HG02588 (cell line): ENCODE measurements around the gene RCAN3.
"Not testable (repeated sequence)": the region's sequence is repeated elsewhere in the genome, so short reads cannot be mapped to it uniquely, and the experiment has no call there.

Experiments used
- ATAC-seq: cut with Tn5 transposase; IDR thresholded peaks from one replicate; pipeline ENCODE4 v1.9.1; 2021; ENCODE audit warnings: mild to moderate bottlenecking, moderate library complexity; ENCODE audit not compliant: unreplicated experiment

Gene RCAN3

DNA sequence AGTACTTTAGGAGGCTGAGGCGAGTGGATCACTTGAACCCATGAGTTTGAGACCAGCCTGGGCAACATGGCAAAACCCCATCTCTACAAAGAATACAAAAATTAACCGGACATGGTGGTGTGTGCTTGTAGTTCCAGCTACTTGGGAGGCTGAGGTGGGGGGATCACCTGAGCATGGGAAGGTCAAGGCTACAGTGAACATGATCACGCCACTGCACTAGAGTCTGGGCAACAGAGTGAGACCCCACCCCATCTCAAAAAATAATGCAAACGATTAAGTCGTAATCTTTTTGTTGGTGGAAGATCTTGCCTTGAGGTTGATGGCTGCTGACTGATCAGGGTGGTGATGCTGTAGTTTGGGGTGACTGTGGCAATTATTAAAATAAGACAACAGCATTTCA, 6.3 kb downstream of the RCAN3 start:
- ATAC-seq = no peak

- ATAC-seq = no peak
These were observed 11.1 kb downstream of the RCAN3 start for GRCh38 chr1:24513706-24514105.

DNA sequence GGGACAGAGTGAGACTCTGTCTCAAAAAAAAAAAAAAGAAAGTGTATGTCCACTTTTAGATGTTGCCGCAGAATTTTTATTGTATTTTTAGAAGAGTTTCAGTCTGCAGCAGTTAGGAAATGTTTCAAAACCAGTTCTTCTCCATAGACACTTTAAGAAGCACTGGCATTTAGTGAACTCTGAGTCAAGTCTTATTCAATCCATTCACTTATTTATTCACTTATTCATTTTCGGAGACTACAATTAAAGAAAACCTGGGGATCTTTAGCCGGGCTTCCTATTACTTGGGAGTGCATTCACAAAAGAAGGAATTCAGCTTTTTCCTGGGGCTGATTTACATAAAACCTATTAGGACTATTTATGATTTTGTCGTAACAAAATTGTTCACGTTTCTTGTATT, 12.3 kb downstream of the RCAN3 start:
- no peak for ATAC-seq

DNA sequence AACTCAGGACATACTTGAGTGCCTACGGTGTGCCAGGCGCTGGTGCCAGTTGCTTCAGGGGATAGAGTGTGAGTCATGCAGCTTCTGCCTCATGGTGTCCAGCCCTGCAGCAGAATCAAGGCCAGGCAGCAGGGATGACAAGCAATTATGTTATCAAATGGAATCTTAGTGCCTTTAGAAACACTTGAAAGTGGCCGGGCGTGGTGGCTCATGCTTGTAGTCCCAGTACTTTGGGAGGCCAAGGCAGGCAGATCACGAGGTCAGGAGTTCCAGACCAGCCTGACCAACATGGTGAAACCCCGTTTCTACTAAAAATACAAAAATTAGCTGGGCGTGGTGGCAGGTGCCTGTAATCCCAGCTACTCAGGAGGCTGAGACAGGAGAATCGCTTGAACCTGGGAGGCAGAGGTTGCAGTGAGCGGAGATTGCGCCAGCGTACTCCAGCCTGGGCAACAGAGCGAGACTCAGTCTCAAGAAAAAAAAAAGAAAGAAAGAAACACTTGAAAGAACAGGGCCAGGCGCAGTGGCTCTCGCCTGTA, 13.1 kb downstream of the RCAN3 start:
- ATAC-seq = not testable (repeated sequence)

DNA sequence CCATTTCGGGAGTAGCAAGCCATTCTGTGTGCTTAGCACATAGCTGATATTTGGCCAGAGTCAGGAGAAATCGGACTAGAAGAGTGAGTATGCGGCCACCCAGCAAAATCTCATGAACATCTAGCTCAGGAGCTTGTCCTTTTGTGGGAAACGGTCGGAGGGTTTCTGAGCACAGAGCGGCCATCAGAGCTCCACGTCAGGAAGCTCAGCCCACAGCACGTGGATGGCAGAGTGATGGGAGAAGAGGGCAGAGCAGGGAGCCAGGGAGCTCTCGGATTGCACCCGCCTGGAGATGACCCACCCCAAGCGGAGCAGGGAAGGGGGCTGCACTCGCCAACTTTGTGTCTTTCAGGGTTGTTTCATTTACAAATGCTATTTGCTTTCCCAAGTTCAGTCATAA, 13.9 kb downstream of the RCAN3 start:
- no peak for ATAC-seq

DNA sequence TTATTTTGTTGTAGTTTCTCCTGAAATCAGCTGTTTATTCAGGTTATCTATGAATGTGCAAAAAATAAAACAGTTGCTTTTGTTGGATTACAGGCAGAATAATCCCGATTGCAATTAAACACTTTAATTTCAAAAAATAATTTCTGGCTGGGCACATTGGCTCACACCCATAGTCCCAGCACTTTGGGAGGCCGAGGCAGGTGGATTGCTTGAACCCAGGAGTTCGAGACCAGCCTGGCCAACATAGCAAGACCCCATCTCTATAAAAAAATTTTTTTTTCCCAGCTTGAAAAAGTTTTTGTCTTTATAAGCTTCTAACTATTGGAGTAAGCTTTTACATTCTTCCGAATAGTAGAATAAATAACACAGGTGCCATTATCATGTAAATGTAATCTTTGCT, 15.3 kb downstream of the RCAN3 start:
- no peak for ATAC-seq

GRCh38 chr1:24520282-24520681, 17.6 kb downstream of the RCAN3 start:
- not testable (repeated sequence) for ATAC-seq

DNA sequence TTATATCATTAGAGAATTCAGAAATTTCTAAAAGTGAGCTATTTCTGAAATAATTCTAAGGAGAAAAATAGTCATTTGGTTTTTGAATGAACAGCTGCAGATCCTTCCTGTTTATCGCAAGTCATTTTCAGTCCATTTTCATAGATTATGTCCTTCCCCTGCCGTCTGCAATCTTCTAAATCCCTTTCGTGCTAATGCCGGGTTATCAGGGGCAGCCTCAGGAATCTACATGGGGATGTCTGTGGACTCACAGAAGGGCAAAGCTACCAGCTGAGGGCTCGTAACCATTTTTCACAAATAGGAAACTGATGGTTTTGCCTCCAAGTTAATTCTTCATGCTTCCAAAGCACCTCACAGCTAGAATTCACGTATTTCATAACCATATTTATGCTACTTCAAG, 23.0 kb downstream of the RCAN3 start:
- no peak for ATAC-seq

- ATAC-seq = no peak
These were observed 23.4 kb downstream of the RCAN3 start for GRCh38 chr1:24526045-24526444.

DNA sequence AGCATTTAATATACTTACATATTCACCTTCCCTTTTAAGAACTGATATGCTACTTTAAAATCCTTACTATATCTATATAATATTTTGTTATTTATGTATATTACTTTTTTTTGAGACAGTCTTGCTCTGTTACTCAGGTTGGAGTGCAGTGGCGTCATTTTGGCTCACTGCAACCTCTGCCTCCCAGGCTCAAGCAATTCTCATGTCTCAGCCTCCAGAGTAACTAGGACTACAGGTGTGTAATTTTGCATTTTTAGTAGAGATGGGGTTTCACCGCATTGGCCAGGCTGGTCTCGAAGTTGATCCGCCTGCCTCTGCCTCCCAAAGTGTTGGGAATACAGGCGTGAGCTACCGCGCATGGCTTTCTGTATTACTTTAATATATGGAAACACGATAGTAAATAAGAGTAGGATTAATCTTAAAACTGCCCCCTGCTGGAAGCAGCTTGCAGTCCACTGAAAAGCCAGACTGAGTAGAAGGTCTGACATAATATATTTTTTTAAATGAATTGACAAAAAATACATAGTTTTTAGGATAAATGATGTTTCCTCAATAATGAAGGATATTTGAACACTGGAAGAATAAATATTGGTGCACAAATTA, 24.4 kb downstream of the RCAN3 start:
- no peak for ATAC-seq

- no peak for ATAC-seq
These were observed 26.1 kb downstream of the RCAN3 start for GRCh38 chr1:24528744-24529143.

DNA sequence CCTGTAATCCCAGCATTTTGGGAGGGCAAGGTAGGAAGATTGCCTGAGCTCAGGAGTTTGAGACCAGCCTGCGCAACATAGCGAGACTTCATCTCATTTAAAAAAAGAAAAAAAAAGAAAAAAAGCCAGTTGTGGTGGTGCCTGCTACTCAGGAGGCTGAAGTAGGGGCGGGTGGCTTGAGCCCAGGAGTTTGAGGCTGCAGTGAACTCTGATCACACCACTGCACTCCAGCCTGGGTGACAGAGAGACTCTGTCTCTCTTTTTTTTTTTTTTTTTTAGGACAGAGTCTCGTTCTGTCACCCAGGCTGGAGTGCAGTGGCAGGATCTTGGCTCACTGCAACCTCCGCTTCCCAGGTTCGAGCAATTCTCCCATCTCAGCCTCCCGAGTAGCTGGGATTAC, 26.7 kb downstream of the RCAN3 start:
- not testable (repeated sequence) for ATAC-seq

DNA sequence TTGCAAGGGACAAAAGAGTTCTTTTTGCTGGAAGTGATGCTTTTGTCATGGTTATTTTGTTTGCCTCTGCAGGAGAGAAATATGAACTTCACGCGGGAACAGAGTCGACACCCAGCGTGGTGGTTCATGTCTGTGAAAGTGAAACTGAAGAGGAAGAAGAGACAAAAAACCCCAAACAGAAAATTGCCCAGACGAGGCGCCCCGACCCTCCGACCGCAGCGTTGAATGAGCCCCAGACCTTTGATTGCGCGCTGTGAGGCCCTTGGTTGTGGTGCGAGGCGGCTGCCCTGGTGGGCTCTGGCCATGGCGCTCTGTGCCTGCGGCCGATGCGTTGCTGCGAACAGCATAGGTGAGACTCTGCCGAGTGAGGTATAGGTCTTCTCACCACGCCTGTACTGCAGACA, 32.4 kb downstream of the RCAN3 start:
- ATAC-seq = no peak

GRCh38 chr1:24535778-24536177, 33.1 kb downstream of the RCAN3 start:
- no peak for ATAC-seq

- ATAC-seq = no peak
These were observed 33.8 kb downstream of the RCAN3 start for GRCh38 chr1:24536391-24536840.

- no peak for ATAC-seq
These were observed 37.6 kb downstream of the RCAN3 start for GRCh38 chr1:24540051-24540905.

- no peak for ATAC-seq
These were observed 38.5 kb downstream of the RCAN3 start for GRCh38 chr1:24540906-24541710.

DNA sequence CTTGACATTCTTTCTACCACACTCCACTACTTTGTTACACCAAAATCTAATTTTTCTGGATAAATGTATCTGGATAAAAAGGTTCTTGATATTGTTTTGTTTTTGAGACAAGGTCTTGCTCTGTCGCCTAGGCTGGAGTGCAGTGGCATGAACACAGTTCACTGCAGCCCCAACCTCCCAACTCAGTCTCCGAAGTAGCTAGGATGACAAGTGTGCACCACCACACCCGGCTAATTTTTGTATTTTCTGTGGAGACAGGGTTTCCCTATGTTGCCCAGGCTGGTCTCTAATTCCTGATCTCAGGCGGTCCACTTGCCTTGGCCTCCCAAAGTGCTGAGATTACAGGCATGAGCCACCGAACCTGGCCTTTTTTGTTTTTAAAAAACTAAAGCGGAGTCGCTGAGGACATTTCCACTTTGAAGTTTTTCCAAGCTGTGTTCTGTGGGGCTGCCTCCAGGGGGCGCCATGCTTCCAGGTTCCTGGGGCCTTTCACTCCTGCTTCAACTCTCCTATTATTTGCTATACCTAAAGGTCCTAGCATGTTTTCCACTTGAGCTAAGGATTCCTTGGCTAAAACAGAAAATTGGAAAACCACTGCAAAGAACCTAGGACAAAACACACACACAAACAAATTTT, 39.2 kb downstream of the RCAN3 start:
- no peak for ATAC-seq

DNA sequence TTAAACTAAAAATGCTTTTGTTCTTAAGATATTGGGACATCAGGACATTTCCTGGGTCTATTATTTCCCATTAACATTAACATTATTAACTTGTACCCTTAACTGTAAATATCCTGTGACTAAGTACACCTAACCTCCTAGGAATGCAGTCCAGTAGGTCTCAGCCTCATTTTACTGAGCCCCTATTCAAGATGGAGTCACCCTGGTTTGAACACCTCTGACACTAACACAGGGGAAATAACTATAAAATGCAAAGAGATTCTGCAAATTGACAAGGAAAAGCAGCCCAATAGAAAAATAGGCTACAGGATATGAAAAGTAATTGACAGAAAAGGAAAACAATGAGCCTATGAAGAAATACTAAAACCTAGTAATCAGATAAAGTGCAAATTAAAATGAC, 41.6 kb downstream of the RCAN3 start:
- no peak for ATAC-seq

GRCh38 chr1:24545662-24546061, 43.0 kb downstream of the RCAN3 start:
- ATAC-seq = no peak

- ATAC-seq = no peak
These were observed 44.6 kb downstream of the RCAN3 start for GRCh38 chr1:24547195-24547594.
